ENCODE results near the gene SPCS1. TPM values are rescaled to one million over a fixed set of nuclear protein-coding genes. Genes with fewer than 3 reads are reported as not detected.

The SPCS1 gene
- total RNA-seq: 100 to 1,000 TPM in 3 of 4 donors, 10 to 100 TPM in 1; 65.8 to 138 (median 123) TPM

DNA sequence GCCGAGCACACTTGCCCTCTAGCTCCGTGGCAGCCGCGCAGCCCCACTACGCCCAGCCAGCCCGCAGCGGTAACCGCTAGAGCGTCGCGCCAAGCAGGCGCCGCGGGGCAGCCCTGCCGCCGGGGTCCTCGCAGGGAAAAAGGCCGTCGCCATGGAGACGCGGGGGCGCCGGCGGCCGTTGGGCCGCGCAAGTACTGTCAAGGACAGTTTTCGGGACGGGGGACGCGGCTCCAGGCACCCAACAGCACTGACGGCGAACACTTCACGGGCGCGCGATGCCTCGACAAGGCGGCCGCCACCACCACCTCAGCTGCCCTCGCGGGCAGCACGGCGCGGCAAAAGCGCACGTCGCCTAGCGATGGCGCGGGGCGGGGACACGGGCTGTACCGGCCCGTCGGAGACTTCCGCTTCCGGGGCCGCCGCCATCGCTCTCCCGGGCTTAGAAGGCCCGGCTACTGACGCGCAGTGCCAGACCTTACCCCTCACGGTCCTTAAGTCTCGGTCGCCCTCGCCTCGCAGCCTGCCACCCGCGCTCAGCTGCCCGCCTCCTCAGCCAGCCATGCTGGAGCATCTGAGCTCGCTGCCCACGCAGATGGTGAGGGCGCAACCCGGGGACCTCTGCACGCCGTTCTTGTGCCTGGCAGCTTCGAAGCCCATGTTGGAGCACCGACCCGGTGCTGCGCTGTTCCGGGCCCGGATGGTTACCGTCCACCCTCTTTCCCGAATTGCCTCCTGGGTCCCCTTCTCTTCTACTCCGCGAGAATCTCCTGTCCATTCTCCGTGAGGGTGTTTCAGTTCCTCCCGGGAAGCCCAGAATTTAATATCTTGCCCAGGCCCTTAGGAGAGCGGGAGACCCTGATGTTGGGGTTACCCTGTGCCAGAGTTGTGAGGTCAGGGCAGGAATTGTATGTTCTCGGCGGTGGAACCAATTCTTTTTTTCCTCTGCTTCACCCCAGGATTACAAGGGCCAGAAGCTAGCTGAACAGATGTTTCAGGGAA lies at the start of gene SPCS1, which contains the start of gene GLT8D1:
Gene SPCS1 (plus strand): TSS at position 419 of the 999 bp plus-strand sequence. CDS start 141 bp downstream, at position 560.
Gene GLT8D1 (minus strand): TSS at position 104 of the 999 bp plus-strand sequence. CDS start 5,331 bp downstream, outside the sequence.
- H3K9me3 ChIP-seq: no peaks in the 10 kb centered on the region
- 0 to 1% methylated on average over 34 to 39 of the region's 94 CpGs for WGBS, 2 donors
- H3K27ac ChIP-seq: peak within 1 kb of the TSS; percentile 84 to 96 (median 89)
- peak within 1 kb of the TSS; percentile 75 to 91 (median 80) for H3K4me3 ChIP-seq
- TF ChIP-seq POLR2A (IDR thresholded peaks at IDR 0.05): peak in 2 of 4 donors; percentile 52 to 69
- TF ChIP-seq, protein P1, sequence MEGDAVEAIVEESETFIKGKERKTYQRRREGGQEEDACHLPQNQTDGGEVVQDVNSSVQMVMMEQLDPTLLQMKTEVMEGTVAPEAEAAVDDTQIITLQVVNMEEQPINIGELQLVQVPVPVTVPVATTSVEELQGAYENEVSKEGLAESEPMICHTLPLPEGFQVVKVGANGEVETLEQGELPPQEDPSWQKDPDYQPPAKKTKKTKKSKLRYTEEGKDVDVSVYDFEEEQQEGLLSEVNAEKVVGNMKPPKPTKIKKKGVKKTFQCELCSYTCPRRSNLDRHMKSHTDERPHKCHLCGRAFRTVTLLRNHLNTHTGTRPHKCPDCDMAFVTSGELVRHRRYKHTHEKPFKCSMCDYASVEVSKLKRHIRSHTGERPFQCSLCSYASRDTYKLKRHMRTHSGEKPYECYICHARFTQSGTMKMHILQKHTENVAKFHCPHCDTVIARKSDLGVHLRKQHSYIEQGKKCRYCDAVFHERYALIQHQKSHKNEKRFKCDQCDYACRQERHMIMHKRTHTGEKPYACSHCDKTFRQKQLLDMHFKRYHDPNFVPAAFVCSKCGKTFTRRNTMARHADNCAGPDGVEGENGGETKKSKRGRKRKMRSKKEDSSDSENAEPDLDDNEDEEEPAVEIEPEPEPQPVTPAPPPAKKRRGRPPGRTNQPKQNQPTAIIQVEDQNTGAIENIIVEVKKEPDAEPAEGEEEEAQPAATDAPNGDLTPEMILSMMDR (IDR thresholded peaks at IDR 0.05): peak in 1 of 6 experiments; percentile 19
- H3K4me1 ChIP-seq: peaks cover 19 to 48% (median 24%) of the 10 kb centered on the region in 3 donors
- peak; percentile 45 for DNase-seq
- H3K27me3 ChIP-seq: no peaks in the 10 kb centered on the region
- peaks cover 0 to 28% (median 0%) of the 10 kb centered on the region in 3 donors for H3K36me3 ChIP-seq
- intact Hi-C loops (cut with DNase I): no loop called here

DNA sequence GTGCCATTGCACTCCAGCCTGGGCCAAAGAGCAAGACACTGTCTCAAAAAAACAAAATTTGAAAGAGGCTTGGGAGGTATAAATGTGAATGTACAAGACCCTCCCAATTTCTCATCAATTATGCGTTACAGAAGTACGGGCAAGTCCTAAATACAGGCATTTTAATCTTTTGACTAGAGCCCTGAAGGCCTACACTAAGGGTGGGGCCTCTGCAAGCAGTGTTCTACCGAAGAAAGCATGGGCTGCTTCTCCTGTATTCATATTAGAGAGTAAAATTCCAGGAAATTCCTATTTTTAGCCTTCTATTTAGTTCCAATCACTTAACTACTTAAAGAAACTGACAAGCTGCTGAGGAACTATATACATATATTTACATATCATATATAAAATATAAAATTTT lies 45.9 kb upstream of the SPCS1 start:
- no peaks in the 10 kb centered on the region for H3K27me3 ChIP-seq
- TF ChIP-seq, protein P1 (IDR thresholded peaks at IDR 0.05): no peak
- no peak for TF ChIP-seq POLR2A (IDR thresholded peaks at IDR 0.05)
- peaks cover 0 to 100% (median 19%) of the 10 kb centered on the region in 3 donors for H3K36me3 ChIP-seq
- H3K27ac ChIP-seq: no peak overlapping the region
- no peak for DNase-seq
- H3K4me3 ChIP-seq: no peak overlapping the region
- no peaks in the 10 kb centered on the region for H3K4me1 ChIP-seq
- 63 to 70% methylated on average over 3 of the region's 3 CpGs for WGBS, 2 donors
- no peaks in the 10 kb centered on the region for H3K9me3 ChIP-seq
- intact Hi-C loops (cut with DNase I): no loop called here

DNA sequence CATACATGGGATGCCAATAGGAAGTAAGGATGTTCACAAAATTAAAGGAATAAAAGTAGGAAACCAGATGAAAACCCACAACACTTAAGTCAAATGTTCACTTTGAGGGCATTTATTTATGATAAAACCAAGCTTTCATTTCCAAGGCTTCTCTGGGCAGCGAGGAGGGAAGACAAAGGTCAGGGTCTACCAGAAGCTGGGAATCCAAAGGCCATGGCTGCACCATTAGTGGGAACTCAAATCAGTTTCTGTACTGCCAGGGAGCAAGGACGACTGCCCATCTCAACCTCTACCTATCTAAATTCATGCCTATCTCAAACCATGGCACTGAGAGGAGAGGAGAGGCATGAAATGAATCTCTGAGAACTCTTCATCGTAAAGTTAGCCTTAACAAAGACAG lies 42.8 kb upstream of the SPCS1 start:
- Histone ChIP-seq H3K27me3 (no peaks in the 10 kb centered on the region), H3K9me3 (no peaks in the 10 kb centered on the region), H3K36me3 (peaks cover 0 to 100% (median 22%) of the 10 kb centered on the region in 3 donors), H3K4me3 (no peak overlapping the region), H3K4me1 (no peaks in the 10 kb centered on the region), H3K27ac (no peak overlapping the region)
- no peak for DNase-seq
- intact Hi-C loops (cut with DNase I): no loop called here
- 69 to 83% methylated on average over 3 of the region's 3 CpGs for whole genome bisulfite sequencing, 2 donors
- TF ChIP-seq, protein P1 (IDR thresholded peaks at IDR 0.05): no peak
- TF ChIP-seq POLR2A (IDR thresholded peaks at IDR 0.05): no peak

DNA sequence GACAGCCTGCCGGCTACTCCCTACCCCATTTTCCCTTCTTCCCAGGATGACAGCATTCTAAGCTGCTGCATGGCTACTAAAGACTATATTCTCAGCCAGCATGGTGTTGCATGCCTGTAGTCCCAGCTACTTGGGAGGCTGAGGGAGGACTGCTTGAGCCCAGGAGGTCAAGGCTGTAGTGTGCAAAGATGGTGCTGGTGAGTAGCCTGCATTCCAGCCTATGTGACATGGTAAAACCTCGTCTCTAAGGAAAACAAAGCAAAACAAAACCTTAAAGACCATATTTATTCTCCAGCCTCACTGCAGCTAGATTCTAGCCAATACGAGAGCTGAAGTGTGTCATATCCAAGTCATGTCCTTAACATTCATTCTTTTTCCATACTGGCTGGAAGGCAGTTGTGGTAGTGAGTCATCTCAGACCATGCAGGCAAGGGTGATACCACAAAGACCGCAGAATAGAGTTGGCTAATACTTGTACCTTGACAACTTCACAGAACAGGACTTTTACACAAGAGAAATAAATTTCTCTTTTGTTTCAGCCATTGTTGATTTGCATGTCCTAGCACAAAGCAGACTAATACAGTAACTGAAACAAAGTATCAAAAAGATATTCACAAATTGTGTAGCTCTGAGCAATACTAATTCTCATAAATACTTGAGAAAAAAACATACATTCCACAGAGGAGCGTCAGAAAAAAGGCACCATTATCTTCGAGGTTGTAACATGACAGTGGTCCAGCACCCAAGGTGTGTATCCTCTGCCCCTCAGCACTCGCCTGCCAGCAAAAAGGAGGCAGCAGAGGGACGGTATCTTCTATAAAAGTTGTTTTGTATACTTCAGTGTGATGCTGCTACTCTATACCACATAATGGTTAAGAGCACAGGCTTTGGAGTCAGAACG lies 35.0 kb upstream of the SPCS1 start:
- Histone ChIP-seq H3K27me3 (no peaks in the 10 kb centered on the region), H3K9me3 (no peaks in the 10 kb centered on the region), H3K4me1 (peaks cover 5 to 20% (median 12%) of the 10 kb centered on the region in 3 donors), H3K36me3 (peaks cover 0 to 86% (median 5%) of the 10 kb centered on the region in 3 donors), H3K4me3 (peak overlapping the region in 1 of 4 donors; percentile 17), H3K27ac (peak overlapping the region; percentile 12 to 80 (median 48))
- 30 to 31% methylated on average over 9 of the region's 9 CpGs for WGBS, 2 donors
- DNase-seq: no peak
- intact Hi-C loops (cut with DNase I): no loop called here
- no peak for TF ChIP-seq POLR2A (IDR thresholded peaks at IDR 0.05)
- TF ChIP-seq, protein P1 (IDR thresholded peaks at IDR 0.05): no peak
